Uterus (tissue), 4 donors: ENCODE results near the gene PRKCE. TPM values are rescaled to one million over a fixed set of nuclear protein-coding genes. Genes with fewer than 3 reads are reported as not detected.

ENCODE experiments used
- DNase-seq, 2 donors: peaks; one replicate each; pipeline ENCODE4 v3.0.0-alpha.2; 2019 to 2020
- H3K27ac ChIP-seq, 2 donors: fragments of 200-600 bp; sonication (generic); 1 replicate in 1 of 2; 2 replicates in 1 of 2; pipeline ENCODE4 v1.5.1; 2016 to 2018
- H3K27me3 ChIP-seq, 2 donors: fragments of 200-600 bp; sonication (generic); one replicate each; pipeline ENCODE4 v1.5.1; 2018 to 2019; ENCODE audit warnings: control low read depth in 1 of 2
- H3K36me3 ChIP-seq, 2 donors: fragments of 200-600 bp; sonication (generic); one replicate each; pipeline ENCODE4 v1.5.1; 2019; ENCODE audit warnings: control low read depth in 1 of 2
- H3K4me1 ChIP-seq, 2 donors: fragments of 200-600 bp; sonication (generic); one replicate each; pipeline ENCODE4 v1.5.1; 2018 to 2019; ENCODE audit warnings: control low read depth in 1 of 2
- H3K4me3 ChIP-seq, 2 donors: fragments of 200-600 bp; sonication (generic); 1 replicate in 1 of 2; 2 replicates in 1 of 2; pipeline ENCODE4 v1.5.1; 2018 to 2019; ENCODE audit warnings: mild to moderate bottlenecking in 1 of 2
- H3K9me3 ChIP-seq, 2 donors: fragments of 200-600 bp; sonication (generic); one replicate each; pipeline ENCODE4 v1.5.1; 2019; ENCODE audit warnings: control low read depth in 1 of 2
- CTCF ChIP-seq, 4 experiments: fragments of 200-600 bp in 2 of 4; fragments of 450-650 bp in 2 of 4; sonication (generic) in 2 of 4; IDR thresholded peaks; one replicate each; pipeline ENCODE4 v1.5.1; 2016 to 2019; ENCODE audit warnings: antibody characterized with exemption in 4 of 4, mild to moderate bottlenecking in 2 of 4, moderate library complexity in 1 of 4
- POLR2A ChIP-seq, 2 donors: fragments of 450-650 bp; IDR thresholded peaks; one replicate each; pipeline ENCODE4 v1.6.1; 2016; ENCODE audit warnings: antibody characterized with exemption in 2 of 2, mild to moderate bottlenecking in 1 of 2, moderate library complexity in 1 of 2
- intact Hi-C: fragments of 100-400 bp; cut with DNase I; formaldehyde crosslinking; loops from one replicate; pipeline ENCODE4 v1.15.1; 2023; ENCODE audit warnings: low total_unique reads
- total RNA-seq, 4 donors: library from RNA; depleted of rRNA in 3 of 4; stranded (reverse); fragments of >200 nt in 3 of 4; gene quantifications; one replicate each; pipeline versions ENCODE4 v1.1.0 to v1.2.4, GENCODE V29; 2014 to 2023
- donor health status: DM: yes; HTN: yes; CAD: no.

The PRKCE gene
- total RNA-seq, 4 donors from 2014 or later: 3.8 to 47.6 (median 14.2) TPM

- Histone ChIP-seq H3K9me3 (no peaks in the 10 kb centered on the region), H3K4me1 (no peaks in the 10 kb centered on the region), H3K36me3 (no peaks in the 10 kb centered on the region), H3K27ac (peak overlapping the region; percentile 68 to 79), H3K27me3 (no peaks in the 10 kb centered on the region), H3K4me3 (no peak overlapping the region)
- intact Hi-C loops: no loop called here
- no peak for TF ChIP-seq POLR2A (IDR thresholded peaks at IDR 0.05)
- TF ChIP-seq CTCF (IDR thresholded peaks at IDR 0.05): no peak
- DNase-seq: no peak
These were observed 349.8 kb downstream of the PRKCE start for GRCh38 chr2:46001290-46001689.

GRCh38 chr2:46001741-46002506 lies 350.4 kb downstream of the PRKCE start:
- Histone ChIP-seq H3K36me3 (no peaks in the 10 kb centered on the region), H3K4me1 (no peaks in the 10 kb centered on the region), H3K4me3 (no peak overlapping the region), H3K27me3 (no peaks in the 10 kb centered on the region), H3K27ac (peak overlapping the region; percentile 68 to 79), H3K9me3 (no peaks in the 10 kb centered on the region)
- TF ChIP-seq POLR2A (IDR thresholded peaks at IDR 0.05) (no peak), CTCF (IDR thresholded peaks at IDR 0.05) (no peak)
- DNase-seq: peak in 1 of 2 donors; percentile 26
- intact Hi-C loops: no loop called here

GRCh38 chr2:46002507-46002883 lies 351.0 kb downstream of the PRKCE start:
- Histone ChIP-seq H3K4me3 (no peak overlapping the region), H3K27me3 (no peaks in the 10 kb centered on the region), H3K9me3 (no peaks in the 10 kb centered on the region), H3K4me1 (no peaks in the 10 kb centered on the region), H3K36me3 (no peaks in the 10 kb centered on the region), H3K27ac (peak overlapping the region; percentile 68 to 79)
- intact Hi-C loops: no loop called here
- DNase-seq: no peak
- TF ChIP-seq POLR2A (IDR thresholded peaks at IDR 0.05) (no peak), CTCF (IDR thresholded peaks at IDR 0.05) (no peak)

- H3K27me3 ChIP-seq: no peaks in the 10 kb centered on the region
- no peak for DNase-seq
- TF ChIP-seq CTCF (IDR thresholded peaks at IDR 0.05) (no peak), POLR2A (IDR thresholded peaks at IDR 0.05) (no peak)
- H3K4me1 ChIP-seq: no peaks in the 10 kb centered on the region
- H3K27ac ChIP-seq: peak overlapping the region; percentile 68 to 79
- intact Hi-C loops: no loop called here
- no peak overlapping the region for H3K4me3 ChIP-seq
- H3K36me3 ChIP-seq: no peaks in the 10 kb centered on the region
- no peaks in the 10 kb centered on the region for H3K9me3 ChIP-seq
These were observed 351.5 kb downstream of the PRKCE start for GRCh38 chr2:46002947-46003346.

- no peak overlapping the region for H3K27ac ChIP-seq
- H3K4me1 ChIP-seq: no peaks in the 10 kb centered on the region
- H3K4me3 ChIP-seq: no peak overlapping the region
- H3K9me3 ChIP-seq: no peaks in the 10 kb centered on the region
- intact Hi-C loops: no loop called here
- DNase-seq: no peak
- TF ChIP-seq CTCF (IDR thresholded peaks at IDR 0.05) (no peak), POLR2A (IDR thresholded peaks at IDR 0.05) (no peak)
- H3K27me3 ChIP-seq: no peaks in the 10 kb centered on the region
- no peaks in the 10 kb centered on the region for H3K36me3 ChIP-seq
These were observed 352.5 kb downstream of the PRKCE start for GRCh38 chr2:46003903-46004473.
